Measurements from ENCODE around the gene KITLG.
"Not testable (repeated sequence)": the region's sequence is repeated elsewhere in the genome, so short reads cannot be mapped to it uniquely, and the experiment has no call there.

KITLG gene

DNA sequence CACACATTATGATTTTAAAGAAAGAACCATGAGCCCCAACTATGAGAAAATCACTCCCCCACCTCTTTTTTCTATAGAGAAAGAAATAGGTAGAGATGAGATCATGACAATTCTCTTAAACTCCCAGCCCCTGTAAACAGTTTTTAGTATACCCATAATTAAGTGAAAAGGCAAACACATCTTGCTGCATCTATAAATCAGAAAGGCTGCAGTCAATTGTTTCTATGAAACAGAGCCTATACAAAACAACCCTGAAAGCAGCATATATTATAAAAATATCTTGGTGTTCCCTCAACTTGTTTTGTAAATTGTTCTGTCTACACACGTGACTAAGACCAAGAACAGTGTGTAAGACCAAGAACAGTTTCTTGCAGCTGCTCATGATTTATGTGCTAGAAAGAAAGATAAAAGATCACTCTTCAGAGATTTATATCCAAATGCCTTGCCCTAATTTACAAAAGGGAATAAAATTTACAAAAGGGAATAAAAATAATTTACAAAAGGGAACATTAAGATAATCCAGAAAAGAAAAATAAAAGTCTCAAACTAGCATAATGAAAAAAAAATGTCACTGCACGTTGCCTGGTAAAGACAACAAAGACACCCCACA, 4.8 kb downstream of the KITLG start:
- DNase-seq, result no peak

GRCh38 chr12:88574278-88574677, 6.0 kb downstream of the KITLG start:
- DNase-seq, result no peak

- DNase-seq, result no peak
Observed at GRCh38 chr12:88573583-88573982, 6.7 kb downstream of the KITLG start.

DNA sequence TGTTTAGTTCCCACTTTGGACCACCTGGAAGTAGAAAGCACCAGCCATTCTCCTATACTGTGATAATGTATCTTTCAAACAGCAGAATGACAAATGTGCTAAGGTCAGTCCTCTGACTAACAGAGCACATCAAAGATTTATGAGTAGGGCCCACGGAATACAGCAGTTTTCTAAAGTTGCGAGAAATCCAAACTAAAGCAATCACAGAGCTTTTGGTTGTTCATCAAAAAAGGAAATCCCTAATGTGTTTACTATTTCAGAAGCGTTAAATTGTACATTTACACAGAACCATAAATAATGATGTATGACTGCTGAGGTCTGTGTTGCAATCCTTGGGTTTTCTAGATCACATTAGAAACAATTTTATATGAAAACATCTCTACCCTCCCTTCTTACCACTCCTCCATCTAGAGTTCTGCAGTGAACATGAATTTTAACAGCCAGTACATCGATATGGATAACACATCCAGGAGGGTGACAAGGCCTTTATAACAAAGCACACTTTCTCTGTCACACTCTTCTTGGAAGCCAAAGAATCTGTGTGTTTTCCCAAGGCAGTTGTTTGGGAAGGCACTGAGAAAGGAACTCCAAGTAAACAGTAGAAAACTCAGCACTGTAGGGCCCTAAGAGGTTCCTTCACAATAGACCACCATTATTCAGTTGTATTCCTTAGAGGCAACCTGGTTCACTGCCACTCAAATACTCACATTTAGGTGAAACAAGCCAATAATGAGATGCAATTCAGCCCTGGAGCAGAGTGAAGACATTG, 7.3 kb downstream of the KITLG start:
- DNase-seq, result no peak

DNA sequence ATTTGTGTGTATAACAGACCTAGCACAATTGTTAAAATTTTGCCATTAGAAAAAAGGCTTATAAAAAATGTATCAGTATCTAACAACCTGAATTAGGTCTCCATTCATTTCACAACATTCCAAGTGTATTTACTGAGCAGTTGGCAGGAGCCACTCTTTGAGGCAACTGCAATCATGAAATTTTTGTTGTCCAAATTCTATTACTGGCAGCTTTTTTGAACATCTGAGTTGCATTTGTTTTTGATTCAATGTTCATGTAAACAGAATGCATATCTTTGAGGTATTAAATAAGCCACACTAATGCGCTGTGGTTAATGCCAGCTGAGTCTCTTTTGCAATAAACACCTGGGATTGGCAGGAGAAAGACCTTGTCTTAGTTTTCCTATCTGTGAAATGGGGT, 8.7 kb downstream of the KITLG start:
- DNase-seq, result no peak

- DNase-seq, result no peak
Observed at GRCh38 chr12:88570103-88570502, 10.2 kb downstream of the KITLG start.

DNA sequence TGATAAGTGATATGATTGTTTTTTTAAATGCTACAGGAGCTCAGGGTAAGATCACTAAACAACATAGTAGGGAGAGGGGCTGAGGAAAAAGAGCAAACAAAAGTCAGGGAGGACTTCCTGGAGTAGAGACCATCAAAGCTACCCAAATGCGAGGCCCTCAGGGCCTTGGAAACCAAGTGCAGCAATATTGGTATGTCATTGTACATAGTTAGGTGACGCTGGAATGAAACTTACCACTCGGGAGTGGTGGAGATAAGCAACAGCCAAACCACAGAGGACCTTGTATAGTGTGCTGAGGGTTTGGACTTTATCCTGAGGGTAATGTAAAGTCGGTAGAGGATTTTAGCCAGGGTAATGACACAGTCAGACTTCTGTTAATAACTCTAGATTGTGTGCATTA, 13.8 kb downstream of the KITLG start:
- no peak for DNase-seq

GRCh38 chr12:88562846-88563582, 17.3 kb downstream of the KITLG start:
- DNase-seq, result no peak

DNA sequence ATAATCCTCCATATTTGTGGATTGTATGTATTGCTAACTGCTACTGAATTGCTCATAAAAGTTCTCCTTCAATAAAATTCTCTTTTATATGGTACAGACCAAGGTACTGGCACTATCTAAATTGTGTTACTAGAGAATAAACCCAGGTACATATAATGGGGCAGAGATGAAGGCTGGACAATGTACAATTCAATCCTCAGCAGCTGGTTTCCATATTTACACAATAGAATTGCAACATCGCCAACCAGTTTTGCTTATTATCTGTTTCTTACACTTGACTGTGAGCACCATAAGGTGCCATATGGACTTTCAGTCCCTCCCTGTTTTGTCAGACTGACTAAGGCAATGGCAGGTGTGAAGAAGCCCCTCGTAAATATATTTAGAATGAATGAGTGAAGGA, 18.1 kb downstream of the KITLG start:
- no peak for DNase-seq

GRCh38 chr12:88559772-88560171, 20.5 kb downstream of the KITLG start:
- DNase-seq, result no peak

GRCh38 chr12:88559199-88559598, 21.1 kb downstream of the KITLG start:
- DNase-seq, result no peak

DNA sequence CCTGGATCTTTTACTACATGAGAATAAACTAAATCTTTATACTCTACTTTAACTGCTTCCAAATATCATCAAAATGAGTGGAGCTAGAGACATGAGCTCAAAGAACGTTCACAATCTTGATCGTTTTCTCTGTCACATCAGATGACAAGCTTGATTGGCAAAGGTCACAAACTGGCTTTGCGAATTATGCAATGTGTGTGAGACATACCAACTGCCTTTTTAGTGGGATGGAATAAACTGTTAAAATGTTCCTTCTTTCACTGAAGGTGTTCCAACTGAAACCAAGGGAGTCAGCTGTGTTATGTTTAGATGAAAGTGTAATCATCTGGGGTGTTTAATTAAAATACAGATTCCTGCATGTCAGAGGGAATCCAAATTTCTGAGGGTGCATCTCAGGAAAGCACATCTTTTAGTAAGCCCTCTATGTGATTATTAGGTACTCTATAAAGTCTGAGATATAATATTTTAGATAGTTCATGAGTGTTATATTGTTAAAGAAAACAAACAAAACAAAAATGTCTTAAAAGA, 21.9 kb downstream of the KITLG start:
- no peak for DNase-seq

GRCh38 chr12:88556213-88556774, 24.0 kb downstream of the KITLG start:
- no peak for DNase-seq

DNA sequence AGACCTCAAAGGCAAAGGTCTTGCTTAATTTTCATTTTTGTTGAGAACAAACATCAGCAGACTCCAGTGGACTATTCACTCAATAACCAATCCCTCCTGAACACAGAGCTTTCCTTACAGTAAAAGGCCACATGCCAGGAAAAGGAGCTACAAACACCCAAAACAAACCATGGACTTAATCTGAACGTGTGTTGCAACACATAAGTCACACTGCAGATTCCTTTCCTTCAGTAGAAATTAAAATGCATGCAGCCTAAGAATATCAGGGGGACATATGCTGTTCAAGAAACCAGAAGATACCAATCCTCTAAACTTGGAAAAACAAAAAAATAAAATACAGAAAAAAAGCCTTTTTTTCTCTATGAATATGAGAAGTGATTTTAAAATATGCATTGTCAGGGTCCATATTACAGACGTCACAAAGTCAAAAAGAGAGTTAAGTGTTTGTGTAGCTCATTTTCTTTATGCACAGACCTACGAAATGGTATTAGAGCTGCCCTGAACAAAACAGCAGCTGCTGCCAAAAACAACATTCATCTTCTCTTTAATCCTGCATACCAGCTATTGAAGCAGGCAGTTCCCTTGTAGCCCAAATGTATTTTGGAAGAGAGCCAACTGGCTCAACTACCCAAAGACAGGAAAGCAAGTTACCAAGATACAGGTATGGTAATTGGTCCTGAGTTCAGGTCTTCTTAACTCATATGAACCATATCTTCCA, 26.2 kb downstream of the KITLG start:
- DNase-seq, result peak; percentile 91

DNA sequence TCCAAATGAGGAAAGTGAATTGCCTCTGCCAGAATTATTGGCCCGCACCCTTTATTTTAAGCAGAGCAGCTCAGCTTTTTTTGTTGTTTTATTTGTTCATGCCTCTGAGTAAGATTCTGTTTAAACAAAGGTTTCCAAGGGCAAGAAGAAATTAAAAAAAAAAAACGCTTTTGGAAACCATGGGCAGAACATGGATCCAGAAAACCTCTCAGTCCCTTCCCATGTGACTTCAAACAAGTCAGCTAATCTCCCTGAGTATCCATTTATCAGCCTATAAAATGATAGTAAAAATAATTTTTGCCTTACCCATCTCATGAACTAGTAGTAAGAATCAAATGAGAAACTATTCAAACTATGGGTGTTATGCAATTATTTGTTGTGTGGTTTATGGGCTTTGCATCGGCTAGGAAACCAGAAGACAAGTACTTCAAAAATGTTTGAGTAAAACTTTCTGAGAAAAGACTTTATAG, 27.6 kb downstream of the KITLG start:
- DNase-seq, result no peak

GRCh38 chr12:88549929-88550328, 30.3 kb downstream of the KITLG start:
- DNase-seq, result no peak

DNA sequence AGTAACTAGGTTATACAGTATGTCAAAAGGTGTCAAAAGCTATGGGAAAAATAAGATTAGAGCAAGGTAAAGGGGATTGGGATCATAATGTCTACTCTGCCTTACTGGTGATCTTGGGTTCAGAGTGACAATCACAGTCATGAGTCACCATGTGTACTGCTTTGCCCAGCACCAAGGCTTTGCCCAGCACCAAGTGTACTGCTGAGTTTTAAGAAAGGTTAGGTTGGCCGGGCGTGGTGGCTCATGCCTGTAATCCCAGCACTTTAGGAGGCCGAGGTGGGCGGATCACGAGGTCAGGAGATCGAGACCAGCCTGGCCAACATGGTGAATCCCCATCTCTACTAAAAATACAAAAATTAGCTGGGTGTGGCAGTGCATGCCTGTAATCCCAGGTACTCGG, 32.3 kb downstream of the KITLG start:
- DNase-seq, result not testable (repeated sequence)

- DNase-seq, result no peak
Observed at GRCh38 chr12:88546853-88547252, 33.4 kb downstream of the KITLG start.

- DNase-seq, result no peak
Observed at GRCh38 chr12:88546226-88546625, 34.0 kb downstream of the KITLG start.

- no peak for DNase-seq
Observed at GRCh38 chr12:88544991-88545980, 35.0 kb downstream of the KITLG start.

DNA sequence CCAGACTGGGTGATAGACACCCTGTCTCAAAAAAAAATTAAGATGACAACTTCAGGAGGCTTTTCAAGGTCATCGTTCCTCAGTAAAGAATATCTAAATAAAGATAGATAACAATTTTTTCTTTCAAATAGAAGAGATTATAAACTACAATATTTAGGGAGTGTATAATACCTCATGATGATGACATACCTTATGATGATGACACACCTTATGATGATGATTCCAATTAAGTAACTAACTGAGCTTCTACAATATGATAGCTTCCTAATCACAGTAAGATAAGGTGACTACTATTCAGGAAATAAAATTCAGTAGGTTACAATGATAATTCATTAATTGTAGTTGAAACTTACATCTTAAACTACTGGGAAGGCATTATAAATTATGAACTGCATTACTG, 40.4 kb downstream of the KITLG start:
- no peak for DNase-seq
